Mesothelial cell of epicardium (in vitro differentiated cells): ENCODE data around the gene ADGRL3. TPM values are rescaled to one million over a fixed set of nuclear protein-coding genes. Genes with fewer than 3 reads are reported as not detected.
"Not testable (repeated sequence)": the region's sequence is repeated elsewhere in the genome, so short reads cannot be mapped to it uniquely, and the experiment has no call there.

Source experiments
- DNase-seq, 2 experiments: peaks; one replicate each; pipeline ENCODE4 v3.0.0; 2021; ENCODE audit warnings: low spot score in 2 of 2; ENCODE audit not compliant: unreplicated experiment in 2 of 2
- H3K27ac Mint-ChIP-seq: 2 replicates; pipeline ENCODE4 v1.8.0; 2021; ENCODE audit warnings: mixed read lengths
- H3K27me3 Mint-ChIP-seq: 2 replicates; pipeline ENCODE4 v1.8.0; 2021; ENCODE audit warnings: low read depth, mixed read lengths
- H3K36me3 Mint-ChIP-seq: 2 replicates; pipeline ENCODE4 v1.8.0; 2021; ENCODE audit warnings: mixed read lengths
- H3K4me1 Mint-ChIP-seq: 2 replicates; pipeline ENCODE4 v1.8.0; 2021; ENCODE audit warnings: mixed read lengths
- H3K4me3 Mint-ChIP-seq: 2 replicates; pipeline ENCODE4 v1.8.0; 2021; ENCODE audit warnings: mild to moderate bottlenecking, moderate library complexity, mixed read lengths
- H3K9me3 Mint-ChIP-seq: 2 replicates; pipeline ENCODE4 v1.8.0; 2021; ENCODE audit warnings: mixed read lengths
- total RNA-seq: library from RNA; stranded (reverse); gene quantifications from 3 replicates; pipeline ENCODE4 v1.2.1, GENCODE V29; 2021
- TF ChIP-seq, protein P1 (sequence below): fragments of 200-600 bp; sonication (generic); IDR thresholded peaks from one replicate; pipeline ENCODE4 v1.5.0; 2021; ENCODE audit warnings: antibody characterized with exemption; ENCODE audit not compliant: unreplicated experiment

The ADGRL3 gene
- total RNA-seq, 1 donor from 2014 or later = 68.3 TPM

DNA sequence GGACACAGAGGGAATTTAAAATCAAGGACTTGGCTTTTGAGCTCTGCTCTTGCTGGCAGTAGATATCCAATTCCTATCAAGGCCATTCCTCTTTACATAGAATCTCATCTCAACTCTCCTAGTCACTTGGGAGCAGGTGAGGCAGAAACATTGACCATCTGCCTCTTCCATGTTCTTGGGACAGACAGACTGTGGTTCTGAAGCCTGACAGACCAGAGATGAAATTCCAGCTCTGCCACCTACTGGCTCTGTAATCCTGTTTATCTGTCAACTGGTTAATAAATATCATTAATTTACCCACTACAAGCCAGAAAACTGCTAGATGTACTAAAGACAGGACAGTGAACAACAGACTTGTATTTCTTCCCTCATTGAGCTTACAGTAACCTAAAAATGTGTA is 300.8 kb downstream of the ADGRL3 start:
- peaks cover 9% of the 10 kb centered on the region for H3K36me3 Mint-ChIP-seq
- no peak for DNase-seq

DNA sequence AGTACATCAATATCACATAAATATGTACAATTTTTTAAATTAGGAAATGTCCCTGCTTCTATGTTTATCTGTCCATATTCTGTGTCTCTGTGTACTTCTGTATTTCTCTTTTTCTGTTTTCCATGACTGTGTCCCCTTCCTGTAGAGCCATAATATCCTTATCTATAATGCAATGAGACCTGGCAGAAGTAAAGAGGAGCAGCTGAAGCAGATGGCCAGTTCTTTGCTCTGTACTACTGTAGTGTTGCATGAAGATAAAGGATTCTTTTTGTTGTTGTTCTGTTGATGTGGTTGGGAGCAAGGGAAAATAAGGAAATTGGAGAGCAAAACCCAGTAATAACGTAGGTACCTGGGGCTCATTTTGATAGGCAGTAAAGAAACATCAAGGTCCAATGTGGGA is 301.7 kb downstream of the ADGRL3 start:
- H3K27ac Mint-ChIP-seq = peak overlapping the region; percentile 7
- DNase-seq = no peak
- no peak overlapping the region for H3K4me3 Mint-ChIP-seq
- no peaks in the 10 kb centered on the region for H3K9me3 Mint-ChIP-seq
- TF ChIP-seq, protein P1, sequence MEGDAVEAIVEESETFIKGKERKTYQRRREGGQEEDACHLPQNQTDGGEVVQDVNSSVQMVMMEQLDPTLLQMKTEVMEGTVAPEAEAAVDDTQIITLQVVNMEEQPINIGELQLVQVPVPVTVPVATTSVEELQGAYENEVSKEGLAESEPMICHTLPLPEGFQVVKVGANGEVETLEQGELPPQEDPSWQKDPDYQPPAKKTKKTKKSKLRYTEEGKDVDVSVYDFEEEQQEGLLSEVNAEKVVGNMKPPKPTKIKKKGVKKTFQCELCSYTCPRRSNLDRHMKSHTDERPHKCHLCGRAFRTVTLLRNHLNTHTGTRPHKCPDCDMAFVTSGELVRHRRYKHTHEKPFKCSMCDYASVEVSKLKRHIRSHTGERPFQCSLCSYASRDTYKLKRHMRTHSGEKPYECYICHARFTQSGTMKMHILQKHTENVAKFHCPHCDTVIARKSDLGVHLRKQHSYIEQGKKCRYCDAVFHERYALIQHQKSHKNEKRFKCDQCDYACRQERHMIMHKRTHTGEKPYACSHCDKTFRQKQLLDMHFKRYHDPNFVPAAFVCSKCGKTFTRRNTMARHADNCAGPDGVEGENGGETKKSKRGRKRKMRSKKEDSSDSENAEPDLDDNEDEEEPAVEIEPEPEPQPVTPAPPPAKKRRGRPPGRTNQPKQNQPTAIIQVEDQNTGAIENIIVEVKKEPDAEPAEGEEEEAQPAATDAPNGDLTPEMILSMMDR = no peak
- no peaks in the 10 kb centered on the region for H3K27me3 Mint-ChIP-seq
- H3K4me1 Mint-ChIP-seq = peaks cover 17% of the 10 kb centered on the region
- peaks cover 9% of the 10 kb centered on the region for H3K36me3 Mint-ChIP-seq

More for the DNA sequence above, 300.8 kb downstream of the ADGRL3 start:
- H3K4me3 Mint-ChIP-seq = no peak overlapping the region
- no peaks in the 10 kb centered on the region for H3K9me3 Mint-ChIP-seq
- TF ChIP-seq, protein P1 = no peak
- peaks cover 15% of the 10 kb centered on the region for H3K4me1 Mint-ChIP-seq
- H3K27me3 Mint-ChIP-seq = no peaks in the 10 kb centered on the region
- no peak overlapping the region for H3K27ac Mint-ChIP-seq

DNA sequence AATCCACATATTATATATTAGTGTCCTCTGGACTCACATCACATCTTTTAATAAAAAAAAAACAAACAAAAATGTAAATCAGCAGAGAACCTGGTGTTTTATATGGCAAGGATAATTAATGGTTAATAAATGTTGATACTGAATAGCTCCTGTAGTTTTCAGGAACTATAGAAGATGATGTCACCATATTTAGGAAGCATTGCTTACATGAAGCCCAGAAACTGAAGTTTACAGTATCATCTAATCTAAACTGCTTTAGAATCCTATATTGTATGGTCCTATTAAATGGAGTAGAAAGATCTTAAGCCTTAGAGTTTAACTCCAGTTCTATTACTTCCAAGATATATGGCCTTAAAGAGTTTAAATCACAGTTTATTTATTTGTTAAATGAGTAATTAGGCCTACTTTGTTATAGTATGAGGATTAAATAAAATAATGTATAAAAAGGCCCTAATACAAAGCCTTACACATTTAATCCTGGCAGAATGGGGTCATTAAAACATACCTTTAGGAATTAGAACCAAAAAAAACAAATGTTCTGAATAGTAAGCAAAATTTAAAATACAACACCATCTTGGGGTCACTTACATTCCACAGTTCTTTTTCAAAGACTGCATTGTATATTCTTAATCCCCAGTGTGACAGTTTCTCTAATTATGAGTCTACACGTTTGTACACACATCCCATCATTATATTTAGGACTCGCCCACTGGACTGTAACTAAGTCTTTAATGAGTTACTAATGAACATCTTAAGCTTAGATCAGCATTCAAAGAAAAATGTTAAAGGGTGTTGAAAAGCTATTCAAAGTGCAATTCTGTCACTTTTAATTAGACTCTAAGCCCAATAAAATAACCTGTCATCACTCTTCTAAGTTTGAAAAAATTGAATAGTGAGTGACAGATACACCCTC is 305.9 kb downstream of the ADGRL3 start:
- TF ChIP-seq, protein P1 = no peak
- Mint-ChIP-seq H3K36me3 (peaks cover 20% of the 10 kb centered on the region), H3K4me3 (no peak overlapping the region), H3K4me1 (peaks cover 17% of the 10 kb centered on the region), H3K27me3 (no peaks in the 10 kb centered on the region), H3K9me3 (peaks cover 16% of the 10 kb centered on the region), H3K27ac (no peak overlapping the region)
- DNase-seq = no peak

DNA sequence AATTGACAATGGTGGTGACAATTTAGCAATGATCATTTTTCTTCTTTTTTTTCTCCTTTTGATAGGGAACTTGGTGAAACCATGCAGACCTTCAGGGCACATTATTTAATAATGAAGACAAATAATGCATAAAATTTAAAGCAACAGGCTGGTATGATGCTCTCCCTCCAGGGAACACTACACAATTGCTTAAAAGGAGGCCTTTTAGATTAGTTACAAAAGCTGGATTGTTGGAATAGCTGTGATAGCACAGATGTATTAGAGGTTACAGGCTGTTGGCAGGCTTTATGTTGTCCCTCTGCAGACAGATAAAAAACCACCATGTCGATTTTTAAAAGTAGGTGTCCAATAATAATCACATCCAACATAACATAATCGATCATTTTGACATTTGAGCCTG is 307.0 kb downstream of the ADGRL3 start:
- no peak overlapping the region for H3K4me3 Mint-ChIP-seq
- TF ChIP-seq, protein P1 = no peak
- H3K27ac Mint-ChIP-seq = no peak overlapping the region
- no peak for DNase-seq
- H3K9me3 Mint-ChIP-seq = peaks cover 17% of the 10 kb centered on the region
- peaks cover 14% of the 10 kb centered on the region for H3K4me1 Mint-ChIP-seq
- H3K27me3 Mint-ChIP-seq = no peaks in the 10 kb centered on the region
- peaks cover 22% of the 10 kb centered on the region for H3K36me3 Mint-ChIP-seq

DNA sequence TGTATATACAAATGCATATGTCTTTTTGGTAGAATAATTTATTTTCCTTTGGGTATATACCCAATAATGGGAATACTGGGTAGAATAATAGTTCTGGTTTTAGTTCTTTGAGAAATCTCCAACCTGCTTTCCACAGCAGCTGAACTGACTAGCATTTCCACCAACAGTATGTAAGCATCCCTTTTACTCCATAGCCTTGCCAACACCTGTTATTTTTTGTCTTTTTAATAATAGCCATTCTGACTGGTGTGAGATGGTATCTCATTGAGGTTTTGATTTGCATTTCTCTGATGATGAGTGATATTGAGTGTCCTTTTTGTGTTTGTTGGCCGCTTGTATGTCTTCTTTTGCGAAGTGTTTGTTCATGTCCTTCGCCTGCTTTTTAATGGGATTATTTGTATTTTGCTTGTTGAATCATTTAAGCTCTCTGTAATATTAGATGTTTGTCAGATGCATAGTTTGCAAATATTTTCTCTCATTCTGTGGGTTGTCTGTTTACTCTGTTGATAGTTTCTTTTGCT is 309.7 kb downstream of the ADGRL3 start:
- peaks cover 21% of the 10 kb centered on the region for H3K4me1 Mint-ChIP-seq
- peaks cover 17% of the 10 kb centered on the region for H3K9me3 Mint-ChIP-seq

More for the DNA sequence above, 309.7 kb downstream of the ADGRL3 start:
- not testable (repeated sequence) for H3K27me3 Mint-ChIP-seq, H3K27ac Mint-ChIP-seq, DNase-seq, H3K4me3 Mint-ChIP-seq
- H3K36me3 Mint-ChIP-seq = peaks cover 22% of the 10 kb centered on the region
